Hematopoietic multipotent progenitor cell treated with erythropoietin and hydrocortisone succinate and interleukin-3 and kit ligand, for 8 days (in vitro differentiated cells): ENCODE data around the gene TESMIN.

Experiments used
- DNase-seq: peaks from one replicate; pipeline ENCODE4 v3.0.0-alpha.2; 2015

Gene TESMIN

DNA sequence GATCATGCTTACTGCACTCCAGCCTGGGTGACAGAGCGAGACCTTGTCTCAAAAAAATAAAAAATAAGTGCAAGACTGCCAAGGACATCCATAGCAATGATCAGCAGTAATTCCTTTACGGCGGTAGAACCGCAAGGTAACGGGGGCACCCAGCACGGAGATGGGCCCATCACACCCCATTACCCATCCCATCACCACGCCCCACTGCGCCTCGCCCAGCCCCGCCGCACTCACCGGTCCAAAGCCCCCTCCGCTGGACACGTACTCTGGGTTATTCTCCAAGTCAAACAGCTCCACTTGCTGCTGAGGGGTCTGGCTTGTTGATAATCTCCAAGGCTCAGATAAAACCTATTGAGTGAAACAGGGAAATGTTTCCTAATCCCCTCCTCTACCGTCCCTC, 8.7 kb upstream of the TESMIN start:
- no peak for DNase-seq

DNA sequence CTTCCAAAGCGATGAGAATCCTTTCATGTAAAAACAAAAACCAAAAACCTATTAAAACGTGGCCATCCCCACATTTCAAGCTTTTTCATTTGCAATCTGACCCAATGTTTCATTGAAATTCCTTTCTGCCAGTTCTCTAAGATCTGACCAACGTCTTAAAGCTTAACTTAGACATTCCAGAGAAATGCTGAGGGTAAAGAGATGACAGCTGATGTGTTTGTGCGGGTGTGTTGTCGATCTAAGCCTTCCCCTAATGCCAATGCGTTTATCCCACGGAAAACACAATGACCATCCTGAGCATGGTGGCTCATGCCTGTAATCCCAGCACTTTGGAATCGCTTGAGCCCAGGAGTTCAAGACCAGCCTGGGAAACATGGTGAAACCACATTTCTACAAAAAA, 6.4 kb upstream of the TESMIN start:
- DNase-seq: no peak

DNA sequence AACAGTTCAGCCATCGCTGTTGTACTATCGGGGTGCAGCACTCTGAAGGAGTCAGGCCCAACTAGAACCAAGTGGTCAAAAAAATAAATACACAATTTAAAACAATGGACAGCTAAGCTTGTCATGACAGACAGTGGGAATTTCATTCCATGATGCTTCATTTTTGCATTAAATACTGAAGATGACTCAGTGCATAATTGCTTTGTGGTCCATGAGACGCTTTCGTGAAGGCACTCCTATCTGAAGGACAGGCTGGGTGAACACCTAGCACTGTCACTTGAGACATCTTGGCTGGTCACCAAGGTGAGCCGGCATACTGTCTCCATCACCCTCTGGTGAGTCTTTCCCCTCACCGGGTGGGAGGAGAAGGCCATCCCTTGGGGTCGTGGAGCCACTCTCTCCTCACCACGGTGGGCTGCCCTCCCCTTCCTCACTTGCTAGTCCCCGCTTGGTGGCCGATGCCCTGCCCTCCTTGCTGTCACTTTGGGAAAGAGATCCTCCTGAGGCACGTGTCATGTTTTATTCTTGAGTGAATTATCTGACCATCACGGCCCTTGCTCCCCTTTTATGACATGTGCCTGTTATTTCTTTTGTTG, 4.9 kb upstream of the TESMIN start:
- DNase-seq: no peak

DNA sequence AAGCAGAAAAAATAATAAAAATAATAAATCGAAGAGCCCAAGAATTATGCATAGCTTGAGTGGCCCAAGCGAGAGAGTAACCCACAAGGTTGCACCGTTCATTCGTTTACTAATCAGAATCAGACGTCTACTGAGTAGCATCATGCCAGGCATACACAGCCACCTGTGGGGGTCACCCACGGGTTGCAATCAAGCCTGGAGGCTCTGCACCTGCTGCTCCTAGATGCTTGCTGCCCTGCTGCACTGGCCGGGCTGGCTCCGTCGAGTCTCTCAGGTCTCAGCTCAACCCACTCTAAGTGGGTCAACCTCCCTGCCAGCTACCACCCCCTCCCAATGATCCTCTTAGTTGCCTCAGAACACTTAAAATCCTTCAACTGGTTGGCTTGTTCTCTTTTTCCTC, 2.0 kb upstream of the TESMIN start:
- DNase-seq: no peak

DNA sequence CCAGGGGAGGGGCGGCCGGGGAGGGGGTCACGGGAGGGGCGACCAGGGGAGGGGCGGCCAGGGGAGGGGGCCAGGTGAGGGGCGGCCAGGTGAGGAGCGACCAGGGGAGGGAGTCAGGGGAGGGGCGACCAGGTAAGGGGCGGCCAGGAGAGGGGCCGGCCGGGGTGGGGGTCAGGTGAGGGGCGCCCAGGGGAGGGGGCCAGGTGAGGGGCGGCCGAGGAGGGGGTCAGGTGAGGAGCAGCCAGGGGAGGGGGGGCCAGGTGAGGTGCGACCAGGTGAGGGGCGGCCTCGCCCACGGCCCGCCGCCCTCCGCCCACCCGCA, 355 bp downstream of the TESMIN start:
- no peak for DNase-seq

DNA sequence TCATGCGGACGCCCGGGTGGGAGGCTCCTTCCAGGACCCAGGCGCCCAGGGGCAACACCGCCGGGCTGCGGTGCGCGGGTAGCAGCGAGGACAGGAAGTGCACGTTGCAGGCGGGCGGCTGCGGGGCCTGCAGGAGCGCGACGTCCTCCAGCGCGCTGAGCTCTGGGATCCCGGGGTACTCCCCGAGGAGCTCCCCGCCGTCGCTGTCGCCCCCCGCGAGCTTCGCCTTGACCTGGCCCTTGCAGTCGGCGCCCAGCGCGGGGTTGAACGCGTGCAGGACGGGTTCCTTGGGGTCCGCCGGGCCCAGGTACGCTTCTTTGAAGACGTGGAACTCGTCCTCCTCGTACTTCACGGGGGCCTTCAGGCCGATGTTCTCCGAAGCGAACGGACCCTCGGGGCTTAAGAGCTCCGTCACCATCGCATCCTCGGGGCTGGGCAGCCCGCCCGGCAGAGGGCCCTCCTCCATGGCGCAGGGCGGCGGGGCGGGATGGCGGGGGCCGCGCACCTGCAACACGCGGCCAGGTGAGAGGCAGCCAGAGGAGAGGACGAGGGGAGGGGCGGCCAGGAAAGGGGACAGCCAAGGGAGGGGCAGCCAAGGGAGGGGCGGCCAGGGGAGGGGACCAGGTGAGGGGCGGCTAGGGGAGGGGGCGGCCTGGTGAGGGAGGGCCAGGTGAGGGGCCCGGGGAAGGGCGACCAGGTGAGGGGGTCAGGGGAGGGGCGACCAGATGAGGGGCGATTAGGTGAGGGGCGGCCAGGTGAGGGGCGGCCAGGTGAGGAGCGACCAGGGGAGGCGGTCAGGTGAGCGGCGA, 921 bp downstream of the TESMIN start:
- DNase-seq: peak; percentile 12

DNA sequence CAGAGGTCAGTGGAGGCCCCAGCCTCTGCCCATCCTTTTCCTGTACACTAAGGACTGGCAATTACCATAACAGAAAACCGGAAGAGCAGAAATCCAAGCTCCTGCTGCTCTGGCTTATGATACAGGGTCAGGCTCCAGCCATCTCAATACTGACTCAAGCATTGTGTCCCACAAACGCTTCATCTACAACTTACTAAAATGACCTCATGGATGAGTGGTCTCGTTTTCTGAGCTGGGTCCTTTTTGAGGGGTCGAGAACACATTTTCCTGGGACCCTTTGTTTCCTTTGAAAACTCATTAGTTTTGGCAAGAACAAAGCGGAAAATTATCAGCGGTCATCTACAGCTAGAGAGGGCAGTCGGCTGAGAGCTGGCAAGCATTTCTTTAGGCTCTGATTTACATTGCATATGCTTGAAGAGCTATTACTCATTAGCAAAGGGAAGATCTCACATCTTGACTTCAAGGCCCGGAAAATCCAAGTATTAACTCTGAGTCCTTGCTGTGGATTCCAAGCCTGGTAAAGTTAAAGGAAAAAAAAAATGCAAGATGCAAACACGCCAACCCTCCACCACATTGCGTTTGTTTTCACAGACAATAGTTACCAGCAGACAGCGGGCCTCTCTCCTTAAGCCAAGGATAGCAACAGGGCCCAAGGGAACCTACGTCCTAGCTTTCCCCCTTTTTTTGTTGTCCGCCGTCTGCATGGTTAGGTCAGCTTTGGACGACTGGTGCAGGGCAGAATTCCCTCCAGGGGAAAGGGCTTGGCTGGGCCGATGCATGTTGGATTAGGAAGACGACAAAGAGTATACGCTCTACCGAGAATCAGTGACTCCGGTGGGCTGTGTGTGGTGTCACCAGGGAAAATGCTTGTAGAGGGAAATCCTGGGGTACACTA, 1.8 kb downstream of the TESMIN start:
- DNase-seq: no peak

DNA sequence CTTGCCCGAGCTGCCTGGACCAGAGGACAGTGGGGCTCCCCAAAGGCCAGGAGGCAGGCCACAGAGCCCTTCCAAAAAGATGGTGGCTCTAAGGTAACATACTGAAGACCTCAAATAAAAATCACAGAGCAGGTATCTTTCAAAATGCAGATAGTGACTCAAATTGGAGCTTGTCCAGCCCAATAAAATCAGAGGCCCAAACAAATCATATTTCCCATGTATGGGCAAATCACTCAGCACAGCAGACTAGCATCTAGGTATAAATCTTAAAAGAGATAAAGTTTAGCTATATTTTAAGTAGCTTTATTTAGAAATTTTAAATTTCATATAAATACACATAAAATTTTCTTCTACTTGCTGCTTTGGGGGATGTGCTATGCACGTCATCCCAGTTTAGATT, 3.3 kb downstream of the TESMIN start:
- no peak for DNase-seq

DNA sequence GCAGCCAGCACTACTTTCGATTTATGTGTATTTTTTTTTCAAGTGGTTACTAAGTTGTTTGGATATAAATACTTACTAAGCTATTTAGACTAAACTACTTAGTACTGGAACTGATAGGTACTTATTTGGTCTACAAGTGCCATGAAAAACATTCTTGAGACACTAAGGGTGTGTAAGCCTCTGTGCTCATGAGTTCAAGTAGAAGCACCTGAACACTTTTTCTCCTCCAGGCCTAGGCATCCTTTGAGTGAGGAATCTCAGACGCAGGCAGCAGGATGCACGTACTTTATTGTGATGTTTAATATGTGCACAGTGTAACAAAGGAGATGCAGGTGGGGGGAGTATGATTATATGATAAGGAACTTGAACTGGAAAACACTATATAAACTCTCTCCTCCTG, 7.8 kb downstream of the TESMIN start:
- no peak for DNase-seq

DNA sequence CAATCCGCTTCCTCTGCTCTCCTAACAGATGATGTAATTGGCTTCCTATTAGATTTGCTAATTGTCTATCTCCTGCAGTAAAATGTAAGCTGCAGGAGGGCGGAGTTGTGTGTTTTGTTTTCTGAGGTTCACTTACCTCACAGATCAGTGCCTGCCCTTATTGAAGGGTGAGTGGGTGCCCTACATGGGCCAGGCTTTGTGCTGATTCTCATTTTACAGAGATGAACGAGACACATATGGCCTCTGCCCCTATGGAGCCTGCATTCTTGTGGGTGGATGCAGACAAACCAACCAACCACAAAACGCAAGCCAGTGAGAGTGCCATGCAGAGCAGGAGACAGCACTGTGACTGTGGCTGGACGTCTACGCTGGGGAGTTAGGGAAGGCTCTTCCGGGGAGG, 9.9 kb downstream of the TESMIN start:
- DNase-seq: no peak

DNA sequence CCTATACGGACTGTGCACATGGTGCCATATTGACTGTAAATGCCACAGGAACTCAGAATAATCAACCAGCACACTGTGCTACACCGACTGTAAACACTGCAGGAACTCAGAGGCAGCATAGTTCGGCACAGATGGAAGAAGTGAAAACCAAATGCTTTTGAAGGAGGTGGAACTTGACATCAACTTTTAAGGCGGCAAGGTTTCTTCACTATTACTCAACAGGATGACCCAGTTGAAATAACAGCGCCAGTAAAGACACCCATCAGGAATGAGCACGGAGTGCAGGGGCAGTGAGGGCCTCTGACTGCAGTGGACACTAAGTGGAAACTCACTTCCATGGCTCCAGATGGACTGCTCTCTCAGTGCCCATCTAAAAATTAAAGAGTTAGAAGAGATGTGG, 15.7 kb downstream of the TESMIN start:
- no peak for DNase-seq

DNA sequence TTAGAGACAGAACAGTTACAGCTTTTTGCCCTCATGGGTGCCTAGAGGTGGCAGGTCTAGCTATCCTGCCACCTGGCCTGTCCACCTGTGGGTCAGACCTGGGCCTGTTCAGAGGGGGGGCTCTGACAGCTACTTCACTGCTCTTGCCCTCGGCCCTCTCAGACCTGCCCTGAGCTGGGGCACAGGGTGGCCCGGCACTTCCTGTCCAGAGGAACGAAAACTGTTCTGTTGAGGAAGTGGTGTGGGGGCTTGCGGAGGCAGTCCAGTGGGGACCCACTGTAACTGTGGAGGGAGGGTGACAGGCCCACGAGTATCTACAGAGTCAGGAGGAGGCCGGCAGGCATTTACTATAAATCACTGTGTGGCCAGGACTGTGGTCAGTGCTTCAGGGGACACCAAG, 16.2 kb downstream of the TESMIN start:
- no peak for DNase-seq

DNA sequence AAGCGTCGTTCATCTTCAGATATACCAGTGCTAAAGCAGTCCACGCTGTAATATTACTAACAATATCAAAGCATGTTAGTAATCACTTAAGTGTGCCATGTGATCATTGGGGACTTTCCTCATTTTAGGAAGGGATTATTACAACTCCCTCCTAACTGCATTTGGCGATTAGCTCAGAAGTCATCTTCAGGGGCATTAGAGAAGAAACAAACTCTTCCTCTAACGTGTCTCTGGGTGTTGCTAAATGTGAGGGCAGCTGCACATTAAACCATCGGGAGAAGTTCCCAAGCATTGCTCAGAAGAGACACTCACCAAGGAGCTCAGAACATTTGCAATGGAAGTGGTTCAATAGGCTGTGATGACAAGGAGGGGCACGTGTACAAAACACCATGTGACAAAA, 17.2 kb downstream of the TESMIN start:
- DNase-seq: no peak

DNA sequence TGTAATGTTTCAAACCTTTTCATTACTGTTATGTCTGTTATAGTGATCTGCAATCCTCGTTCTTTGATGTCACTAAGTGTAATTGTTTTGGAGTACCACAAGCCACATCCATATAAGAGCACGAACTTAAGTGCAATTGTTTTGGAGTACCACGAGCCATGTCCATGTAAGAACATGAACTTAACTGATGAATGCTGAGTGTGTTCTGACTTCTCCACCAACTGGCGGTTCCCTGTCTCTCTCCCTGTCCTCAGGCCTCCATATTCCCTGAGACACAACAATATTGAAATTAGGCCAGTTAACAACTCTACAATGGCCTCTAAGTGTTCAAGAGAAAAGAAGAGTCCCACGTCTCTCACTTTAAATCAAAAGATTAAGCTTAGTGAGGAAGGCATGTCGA, 23.5 kb downstream of the TESMIN start:
- peak; percentile 20 for DNase-seq

DNA sequence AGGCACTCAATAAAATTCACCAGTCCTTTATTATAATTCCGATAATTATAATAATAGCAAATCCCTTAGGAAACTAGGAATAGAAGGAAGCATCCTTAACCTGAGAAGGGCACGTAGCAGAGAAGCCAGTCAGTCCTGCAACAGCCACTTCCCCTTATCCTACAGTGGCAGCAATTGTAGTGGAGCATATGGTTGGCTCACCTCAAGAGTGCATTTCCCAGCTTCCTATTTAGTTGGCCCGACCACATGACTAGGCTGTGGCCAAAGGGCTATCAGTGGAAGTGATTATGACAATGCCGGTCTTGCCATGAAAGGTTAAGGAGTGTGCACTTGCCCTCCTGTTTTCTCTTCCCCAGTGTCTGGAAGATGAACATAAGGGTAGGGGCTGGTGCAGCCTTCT, 27.0 kb downstream of the TESMIN start:
- peak; percentile 4 for DNase-seq

DNA sequence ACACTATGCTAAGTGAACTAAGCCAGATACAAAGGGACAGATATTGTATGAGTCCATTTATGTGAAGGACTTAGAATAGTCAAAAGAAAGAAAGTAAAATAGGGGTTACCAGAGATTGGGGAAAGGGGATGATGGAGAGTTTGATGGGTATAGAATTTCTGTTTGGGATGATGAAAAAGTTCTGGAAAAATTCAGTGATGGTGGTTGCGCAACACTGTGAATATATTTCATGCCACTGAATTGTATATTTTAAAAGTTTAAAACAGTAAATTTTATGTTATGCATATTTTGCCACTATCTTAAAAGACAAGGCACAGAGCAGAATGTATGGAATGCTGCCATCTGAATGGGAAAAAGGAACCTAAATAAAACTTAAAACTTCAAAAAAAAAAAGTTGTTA, 29.2 kb downstream of the TESMIN start:
- DNase-seq: no peak

DNA sequence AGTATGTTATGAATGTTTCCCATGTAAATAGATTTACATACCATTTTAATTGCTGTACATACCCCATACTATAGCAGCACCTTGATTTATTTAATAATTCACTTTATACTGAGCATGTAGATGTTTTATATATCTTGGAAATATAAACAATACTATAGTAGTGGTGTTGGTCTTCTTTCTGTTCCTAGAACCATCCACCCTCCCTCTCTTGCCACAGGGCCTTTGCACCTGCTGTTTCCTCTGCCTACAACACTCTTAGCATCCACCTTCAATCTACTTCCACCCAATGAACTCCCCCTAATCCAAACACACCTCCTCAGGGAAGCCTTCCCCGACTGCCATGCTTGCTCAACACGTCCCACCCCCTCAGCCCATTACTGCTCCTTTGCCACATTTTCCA, 30.2 kb downstream of the TESMIN start:
- DNase-seq: no peak

DNA sequence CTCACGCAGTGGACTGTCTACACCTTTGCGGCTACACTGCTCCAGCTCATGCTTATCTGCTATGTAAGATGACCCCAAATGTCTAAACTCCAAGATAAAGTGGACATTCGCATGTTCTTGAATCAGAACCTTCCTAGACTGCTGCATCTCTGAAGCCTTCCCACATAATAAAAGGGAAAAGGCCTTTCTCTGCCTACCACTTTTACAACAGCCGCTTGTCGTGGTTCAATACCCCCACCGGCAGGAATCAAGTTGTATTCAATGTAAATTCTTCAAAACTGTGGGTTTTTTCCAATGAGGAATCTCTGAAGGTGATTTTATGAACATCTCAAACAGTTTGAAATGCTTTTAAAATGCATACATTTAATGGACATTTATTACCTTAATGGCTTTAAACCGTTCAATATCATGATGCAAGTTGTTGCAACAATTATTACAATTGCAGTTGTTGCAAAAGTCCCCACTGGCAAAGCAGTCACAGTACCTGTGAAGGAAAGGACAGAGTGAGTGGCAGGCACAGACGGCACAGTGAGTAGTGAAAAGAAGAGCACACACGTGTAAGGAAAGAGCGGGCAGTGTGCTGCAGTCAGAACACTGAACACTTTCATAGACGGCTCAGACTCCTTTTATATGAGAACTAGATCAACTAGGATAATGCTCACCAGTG, 35.7 kb downstream of the TESMIN start:
- no peak for DNase-seq

DNA sequence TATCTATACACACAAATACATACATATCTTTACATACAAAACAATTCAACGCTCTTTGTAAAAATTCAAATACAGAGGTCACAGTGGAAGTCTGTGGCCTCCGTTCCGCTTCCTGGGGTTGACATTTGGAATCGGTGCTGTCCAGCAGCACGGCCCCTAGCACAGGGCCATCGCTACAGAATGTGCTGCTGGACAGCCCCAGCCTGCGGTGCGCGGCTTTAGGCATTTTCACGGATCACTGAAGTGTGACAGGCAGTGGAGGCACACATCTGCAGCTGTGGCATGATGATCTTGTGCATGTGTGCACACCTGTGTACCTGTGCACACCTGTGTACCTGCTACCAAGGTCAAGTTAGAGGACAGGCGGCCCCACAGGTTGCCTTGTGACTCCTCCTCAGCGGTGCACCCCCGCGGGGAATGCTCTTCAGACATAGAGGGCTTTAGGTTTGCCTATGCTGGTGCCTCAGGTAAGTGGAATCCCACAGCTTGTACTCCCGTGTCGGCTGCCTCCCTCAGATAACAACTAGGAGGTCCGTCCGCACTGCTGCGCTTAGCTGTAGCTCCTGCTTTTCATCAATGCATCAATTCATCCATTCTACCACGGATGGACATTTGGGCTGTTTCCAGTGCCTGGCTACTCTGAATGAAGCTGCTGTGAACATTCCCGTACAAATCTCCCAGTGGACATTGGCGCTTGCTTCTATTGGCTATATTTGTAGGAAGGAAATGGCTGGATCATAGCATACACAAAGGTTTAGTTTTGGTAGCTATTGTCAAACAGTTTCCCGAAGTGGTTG, 37.1 kb downstream of the TESMIN start:
- no peak for DNase-seq

DNA sequence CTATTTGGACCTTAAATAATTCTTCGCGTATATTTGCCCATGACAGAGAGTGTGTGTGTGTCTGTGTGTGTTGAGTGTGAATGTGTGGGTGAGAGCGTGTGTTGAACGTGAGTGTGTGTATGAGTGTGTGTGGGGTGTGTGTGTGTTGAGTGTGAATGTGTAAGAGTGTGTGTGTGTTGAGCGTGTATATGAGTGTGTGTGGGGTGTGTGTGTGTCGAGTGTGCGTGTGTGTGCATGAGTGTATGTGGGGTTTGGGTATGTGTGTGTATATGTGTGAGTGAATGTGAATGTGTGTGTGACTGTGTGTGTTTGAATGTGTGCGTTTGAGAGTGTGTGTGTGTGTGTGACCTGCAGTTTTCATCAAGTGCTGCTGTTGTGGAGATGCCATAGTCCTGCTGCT, 40.2 kb downstream of the TESMIN start:
- DNase-seq: no peak

DNA sequence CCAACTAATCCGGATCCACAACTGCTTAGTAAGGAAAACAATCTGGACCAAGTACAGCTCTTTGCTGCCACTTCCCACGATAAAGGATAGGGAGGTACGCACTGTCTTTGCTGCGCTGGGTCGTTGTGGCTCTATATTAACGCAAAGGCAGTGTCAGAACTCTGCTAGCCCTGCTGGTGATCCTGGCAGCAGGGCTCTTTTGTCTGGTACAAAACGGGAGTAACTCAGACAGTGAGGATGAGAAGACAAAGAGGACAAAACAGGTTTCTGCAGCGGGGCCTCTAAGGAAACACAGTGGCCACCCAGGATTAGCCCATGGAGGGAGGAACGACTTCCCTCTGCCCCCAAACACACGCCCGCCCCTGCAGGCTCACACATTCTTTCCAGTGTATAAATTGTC, 40.9 kb downstream of the TESMIN start:
- DNase-seq: no peak

DNA sequence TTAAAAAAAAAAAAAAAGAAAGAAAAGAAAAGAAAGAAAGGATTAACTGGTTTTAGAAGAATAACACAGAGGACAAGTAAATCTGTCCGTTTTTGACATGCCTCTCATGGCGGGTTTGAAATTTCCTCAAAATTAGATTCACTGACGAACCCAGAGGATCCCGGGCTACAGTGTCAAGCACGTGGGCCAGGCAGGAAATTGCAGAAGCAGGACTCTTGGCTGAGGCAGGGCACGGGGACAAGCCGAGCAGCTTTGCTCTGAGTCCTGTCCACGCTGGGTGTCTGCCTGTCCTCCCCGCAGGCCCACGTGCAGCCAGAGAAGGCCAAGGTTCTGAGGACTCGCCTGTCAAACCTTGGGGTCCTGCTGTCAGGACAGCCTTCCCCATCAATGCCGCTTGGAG, 42.3 kb downstream of the TESMIN start:
- no peak for DNase-seq

DNA sequence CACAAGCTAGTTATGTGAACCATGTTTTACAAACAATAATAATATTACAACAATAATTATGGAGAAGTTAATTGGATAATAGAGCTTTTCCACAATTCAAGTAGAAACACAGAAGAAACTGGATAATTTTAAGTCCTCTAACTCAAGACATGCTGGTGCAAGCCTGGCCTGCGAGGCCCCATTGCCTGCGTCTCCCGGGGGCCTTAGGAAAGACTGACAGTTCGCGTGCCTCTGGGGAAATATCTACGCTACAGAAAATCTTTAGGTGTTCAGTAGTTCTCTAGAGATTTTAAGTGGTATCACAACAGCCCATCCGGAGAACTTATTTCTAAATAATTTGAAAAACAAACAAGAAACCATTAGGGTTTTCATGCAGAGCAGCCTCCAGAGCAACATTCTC, 43.8 kb downstream of the TESMIN start:
- no peak for DNase-seq
